ENCODE measurements around the gene EMP2.

The EMP2 gene

GRCh38 chr16:10609402-10609774, 29.0 kb upstream of the EMP2 start:
- DNase-seq = no peak

- no peak for DNase-seq
These were observed 28.4 kb upstream of the EMP2 start for GRCh38 chr16:10608687-10609401.

GRCh38 chr16:10607157-10607556, 26.8 kb upstream of the EMP2 start:
- DNase-seq = no peak

GRCh38 chr16:10606607-10607006, 26.2 kb upstream of the EMP2 start:
- no peak for DNase-seq

GRCh38 chr16:10605636-10606035, 25.2 kb upstream of the EMP2 start:
- no peak for DNase-seq

GRCh38 chr16:10601444-10602408, 21.3 kb upstream of the EMP2 start:
- no peak for DNase-seq

GRCh38 chr16:10600782-10601443, 20.5 kb upstream of the EMP2 start:
- no peak for DNase-seq

- no peak for DNase-seq
These were observed 19.2 kb upstream of the EMP2 start for GRCh38 chr16:10599626-10600025.

GRCh38 chr16:10598157-10598556, 17.8 kb upstream of the EMP2 start:
- DNase-seq = no peak

- no peak for DNase-seq
These were observed 16.8 kb upstream of the EMP2 start for GRCh38 chr16:10597187-10597601.

- DNase-seq = no peak
These were observed 14.0 kb upstream of the EMP2 start for GRCh38 chr16:10594312-10594950.

- no peak for DNase-seq
These were observed 12.2 kb upstream of the EMP2 start for GRCh38 chr16:10592611-10593010.

GRCh38 chr16:10590342-10590741, 9.9 kb upstream of the EMP2 start:
- no peak for DNase-seq

- no peak for DNase-seq
These were observed 8.7 kb upstream of the EMP2 start for GRCh38 chr16:10589109-10589508.

GRCh38 chr16:10587622-10588021, 7.2 kb upstream of the EMP2 start:
- DNase-seq = no peak

GRCh38 chr16:10584981-10585438, 4.6 kb upstream of the EMP2 start:
- no peak for DNase-seq

- no peak for DNase-seq
These were observed 2.9 kb upstream of the EMP2 start for GRCh38 chr16:10583269-10583668.

- DNase-seq = no peak
These were observed 1.1 kb upstream of the EMP2 start for GRCh38 chr16:10581507-10581906.

- no peak for DNase-seq
These were observed 467 bp upstream of the EMP2 start for GRCh38 chr16:10580883-10581247.

- no peak for DNase-seq
These were observed 828 bp downstream of the EMP2 start for GRCh38 chr16:10579575-10579964.

GRCh38 chr16:10578474-10579316, 1.7 kb downstream of the EMP2 start:
- no peak for DNase-seq
